Stimulated activated CD4-positive, alpha-beta T cell treated with anti-CD3 and anti-CD28 coated beads, TNF-alpha, amount 100 ng/mL, for 1 hour (primary cell): Measurements from ENCODE around the gene PLAU.
"Not testable (repeated sequence)": the region's sequence is repeated elsewhere in the genome, so short reads cannot be mapped to it uniquely, and the experiment has no call there.

Experiments used
- DNase-seq, 3 donors: peaks; one replicate each; pipeline ENCODE4 v3.0.0-alpha.2; 2020; ENCODE audit warnings: low read depth in 3 of 3, low spot score in 1 of 3

Gene PLAU

GRCh38 chr10:73948947-73949633 lies 38.2 kb downstream of the PLAU start:
- DNase-seq = no peak

- no peak for DNase-seq
Observed at GRCh38 chr10:73950155-73950948, 39.4 kb downstream of the PLAU start.

- no peak for DNase-seq
Observed at GRCh38 chr10:73953665-73954064, 42.7 kb downstream of the PLAU start.

GRCh38 chr10:73954737-73955136 lies 43.8 kb downstream of the PLAU start:
- no peak for DNase-seq

GRCh38 chr10:73955719-73956118 lies 44.8 kb downstream of the PLAU start:
- DNase-seq = no peak

GRCh38 chr10:73956476-73957359 lies 45.8 kb downstream of the PLAU start:
- DNase-seq = no peak

- DNase-seq = no peak
Observed at GRCh38 chr10:73959484-73960243, 48.7 kb downstream of the PLAU start.

GRCh38 chr10:73962386-73962785 lies 51.5 kb downstream of the PLAU start:
- DNase-seq = no peak

GRCh38 chr10:73963533-73963932 lies 52.6 kb downstream of the PLAU start:
- not testable (repeated sequence) for DNase-seq

- DNase-seq = no peak
Observed at GRCh38 chr10:73964743-73965142, 53.8 kb downstream of the PLAU start.

- DNase-seq = not testable (repeated sequence)
Observed at GRCh38 chr10:73965267-73965889, 54.4 kb downstream of the PLAU start.

GRCh38 chr10:73965890-73966768 lies 55.2 kb downstream of the PLAU start:
- no peak for DNase-seq

GRCh38 chr10:73967022-73967429 lies 56.1 kb downstream of the PLAU start:
- DNase-seq = no peak
